ENCODE data around the gene TIMM10B.

The TIMM10B gene

DNA sequence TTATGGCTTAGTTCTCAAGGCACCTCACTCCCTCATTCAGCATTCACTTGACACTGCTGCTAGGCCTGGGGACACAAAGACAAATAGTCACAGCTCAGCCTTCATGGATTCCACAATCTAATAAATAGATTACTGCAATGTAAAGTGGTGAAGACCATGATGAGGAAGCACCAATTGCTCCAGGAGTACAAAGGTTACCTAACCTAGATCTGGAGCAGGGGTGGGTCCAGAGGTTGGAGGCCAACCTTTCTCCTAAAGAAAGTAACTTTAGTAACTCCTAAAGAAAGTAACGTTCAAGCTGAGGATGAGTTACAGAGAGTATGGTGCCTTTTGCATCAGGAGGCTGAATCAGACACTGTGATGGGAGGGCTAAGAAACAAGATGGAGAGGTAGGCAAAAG is 11.7 kb upstream of the TIMM10B start:
- in situ Hi-C loops (cut with MboI; ENCODE audit: low sequenced_read_pairs), result no loop called here

DNA sequence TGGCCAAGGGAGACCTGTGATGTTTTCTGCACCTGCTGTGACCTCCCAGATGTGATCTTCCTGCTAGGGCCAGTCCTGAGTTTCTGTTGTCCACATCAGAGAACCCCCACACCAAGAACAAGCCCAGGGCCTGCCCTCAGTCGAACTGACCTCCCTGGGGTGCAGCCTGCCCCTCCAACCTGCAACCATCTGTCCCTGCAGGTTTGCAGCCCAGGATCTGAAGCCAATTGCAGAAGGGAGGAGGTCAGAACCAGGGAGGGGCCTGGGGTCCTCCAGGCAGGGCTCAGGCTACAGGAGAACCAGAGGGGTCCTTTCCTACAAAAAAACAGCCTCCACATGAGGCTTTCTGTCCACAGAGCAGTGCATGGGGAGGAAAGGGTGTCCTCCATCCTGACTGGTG is 8.4 kb upstream of the TIMM10B start:
- in situ Hi-C loops (cut with MboI; ENCODE audit: low sequenced_read_pairs), result no loop called here

- in situ Hi-C loops (cut with MboI; ENCODE audit: low sequenced_read_pairs), result no loop called here
Measured at GRCh38 chr11:6473451-6474412, 7.6 kb upstream of the TIMM10B start, which contains the start of gene TRIM3. Gene TRIM3, minus strand, starts transcription at chr11:6473941. Its CDS starts 8,246 bp downstream, at chr11:6465695.

DNA sequence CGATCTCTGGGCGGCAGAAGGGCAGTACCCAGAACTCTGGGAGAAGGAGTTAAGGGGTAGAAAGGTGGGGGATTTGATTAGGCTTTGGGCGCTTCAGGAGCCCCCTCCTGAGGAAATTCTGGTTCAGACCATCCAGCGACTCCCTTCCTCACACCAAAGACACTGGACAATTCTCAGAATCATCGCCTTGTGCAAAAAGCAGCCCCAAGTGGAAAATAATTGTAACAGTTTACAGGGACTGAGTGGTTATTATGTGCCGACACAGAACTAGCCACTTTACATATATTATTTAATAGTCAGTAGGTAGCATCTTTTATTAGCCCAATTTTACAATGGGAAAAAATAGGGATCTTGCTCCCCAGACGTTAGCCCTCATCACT is 6.9 kb upstream of the TIMM10B start:
- in situ Hi-C loops (cut with MboI; ENCODE audit: low sequenced_read_pairs), result no loop called here

- in situ Hi-C loops (cut with MboI; ENCODE audit: low sequenced_read_pairs), result no loop called here
Measured at GRCh38 chr11:6474806-6475500, 6.3 kb upstream of the TIMM10B start.

GRCh38 chr11:6475936-6476335 is 5.4 kb upstream of the TIMM10B start:
- in situ Hi-C loops (cut with MboI; ENCODE audit: low sequenced_read_pairs), result no loop called here

DNA sequence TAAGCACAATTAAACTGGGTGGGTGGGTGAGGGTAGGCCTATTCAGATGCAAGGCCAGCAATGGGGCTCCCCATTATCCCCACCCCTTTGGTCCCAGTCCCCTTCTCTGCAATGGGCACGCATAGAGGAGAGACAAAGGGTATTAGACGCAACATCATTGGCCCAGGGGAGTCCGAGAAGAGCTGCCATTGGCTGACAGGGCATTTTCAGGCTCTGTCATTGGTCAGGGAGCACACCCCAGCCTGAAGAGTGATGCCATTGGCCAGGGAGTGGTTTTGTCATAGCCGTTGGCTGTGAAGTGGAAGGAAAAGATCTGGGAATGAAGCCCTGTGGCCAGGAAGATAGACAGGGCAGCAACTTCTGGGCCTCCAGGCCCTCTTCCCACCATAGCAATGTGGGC is 4.7 kb upstream of the TIMM10B start:
- in situ Hi-C loops (cut with MboI; ENCODE audit: low sequenced_read_pairs), result no loop called here

DNA sequence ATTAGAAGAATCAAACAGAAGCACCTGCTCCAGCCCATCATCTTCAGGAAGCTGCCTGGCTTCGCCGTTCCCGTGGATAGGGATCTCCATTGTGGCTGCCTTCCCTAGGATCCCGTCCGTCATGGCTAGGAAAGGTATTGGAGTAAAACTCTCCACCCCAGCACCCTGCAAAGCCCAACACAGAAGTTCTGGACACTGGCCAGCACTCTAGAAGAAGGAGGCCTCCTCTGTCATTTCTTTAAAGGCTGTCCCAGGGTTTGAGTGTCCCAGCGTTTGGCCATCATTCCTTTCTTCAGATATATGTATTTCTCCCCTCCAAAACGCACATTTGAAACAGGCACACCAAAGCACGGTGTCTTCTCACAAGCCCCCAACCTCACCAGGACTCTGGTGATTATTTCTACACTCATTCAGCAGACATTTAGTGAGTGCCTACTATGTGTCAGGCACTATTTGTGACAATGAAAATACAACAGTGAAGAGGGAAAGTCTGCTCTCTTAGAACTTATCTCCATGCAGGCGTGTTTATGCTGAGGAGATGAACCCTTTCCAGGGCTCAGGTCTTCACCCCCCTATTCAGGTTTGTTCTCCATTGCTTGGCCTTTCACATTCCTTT is 894 bp upstream of the TIMM10B start:
- in situ Hi-C loops (cut with MboI; ENCODE audit: low sequenced_read_pairs), result no loop called here

DNA sequence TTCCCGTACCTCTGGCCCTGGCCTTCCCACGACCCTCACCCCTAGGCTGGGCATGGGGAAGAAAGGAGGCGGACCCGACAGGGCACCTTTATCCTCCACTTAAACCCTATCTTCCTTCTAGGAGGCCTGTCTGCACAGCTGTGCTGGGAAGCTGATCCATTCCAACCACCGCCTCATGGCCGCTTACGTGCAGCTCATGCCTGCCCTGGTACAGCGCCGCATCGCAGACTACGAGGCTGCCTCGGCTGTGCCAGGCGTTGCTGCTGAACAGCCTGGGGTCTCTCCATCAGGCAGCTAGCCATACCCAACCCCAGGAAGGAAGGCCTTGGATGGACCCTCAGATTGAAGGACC is 599 bp downstream of the TIMM10B start:
- in situ Hi-C loops (cut with MboI; ENCODE audit: low sequenced_read_pairs), result no loop called here

GRCh38 chr11:6482441-6482840 is 1.1 kb downstream of the TIMM10B start:
- in situ Hi-C loops (cut with MboI; ENCODE audit: low sequenced_read_pairs), result no loop called here

- in situ Hi-C loops (cut with MboI; ENCODE audit: low sequenced_read_pairs), result no loop called here
Measured at GRCh38 chr11:6483015-6483414, 1.7 kb downstream of the TIMM10B start.

DNA sequence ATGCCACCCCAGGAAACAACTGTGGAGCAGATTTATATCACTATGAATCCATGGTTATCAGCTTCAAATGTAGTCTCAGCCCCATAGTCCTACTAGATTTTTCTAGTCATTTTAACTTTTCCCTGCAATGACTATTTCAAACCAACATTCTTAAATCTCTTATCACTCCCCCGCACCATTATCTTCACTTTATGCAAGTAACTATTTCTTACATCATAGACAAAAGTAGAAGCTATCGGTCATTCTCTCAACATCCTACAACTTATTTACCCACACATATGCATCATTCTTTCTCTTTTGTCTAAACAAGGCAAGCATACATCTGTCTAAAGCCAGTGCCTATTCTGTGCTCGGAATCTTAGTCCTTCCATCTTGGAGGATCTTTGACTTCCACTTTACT is 4.4 kb downstream of the TIMM10B start:
- in situ Hi-C loops (cut with MboI; ENCODE audit: low sequenced_read_pairs), result no loop called here

- in situ Hi-C loops (cut with MboI; ENCODE audit: low sequenced_read_pairs), result no loop called here
Measured at GRCh38 chr11:6486256-6486655, 5.0 kb downstream of the TIMM10B start.

DNA sequence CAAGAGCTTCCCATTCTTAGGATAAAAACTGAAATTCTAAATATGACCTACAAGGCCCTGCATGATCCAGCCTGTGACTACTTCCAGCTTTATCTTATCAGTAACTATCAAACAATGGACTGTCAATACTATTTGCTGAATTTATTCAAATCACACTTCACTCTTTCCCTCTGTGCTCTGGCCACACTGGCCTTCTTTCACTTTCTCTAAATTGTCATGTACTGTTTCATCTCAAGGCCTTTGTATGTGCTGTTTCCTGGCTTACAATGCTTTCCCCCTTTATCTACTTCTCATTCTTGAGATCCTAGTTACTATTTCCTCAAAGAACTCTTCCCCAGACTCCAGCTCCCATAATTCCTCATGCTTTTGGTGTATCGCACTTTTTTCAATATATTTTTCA is 5.6 kb downstream of the TIMM10B start:
- in situ Hi-C loops (cut with MboI; ENCODE audit: low sequenced_read_pairs), result no loop called here

DNA sequence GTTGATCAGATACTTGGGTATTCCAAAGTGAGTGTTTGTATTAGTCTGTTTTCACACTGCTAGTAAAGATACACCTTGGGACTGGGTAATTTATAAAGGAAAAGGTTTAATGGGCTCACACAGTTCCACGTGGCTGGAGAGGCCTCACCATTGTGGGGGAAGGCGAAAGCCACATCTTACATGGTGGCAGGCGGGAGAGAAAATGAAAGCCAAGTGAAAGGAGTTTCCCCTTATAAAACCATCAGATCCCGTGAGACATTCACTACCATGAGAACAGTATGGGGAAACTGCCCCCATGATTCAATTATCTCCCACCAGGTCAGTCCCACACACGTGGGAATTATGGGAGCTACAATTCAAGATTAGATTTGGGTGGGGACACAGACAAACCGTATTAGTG is 7.0 kb downstream of the TIMM10B start:
- in situ Hi-C loops (cut with MboI; ENCODE audit: low sequenced_read_pairs), result no loop called here

- in situ Hi-C loops (cut with MboI; ENCODE audit: low sequenced_read_pairs), result no loop called here
Measured at GRCh38 chr11:6488821-6489220, 7.5 kb downstream of the TIMM10B start.

- in situ Hi-C loops (cut with MboI; ENCODE audit: low sequenced_read_pairs), result no loop called here
Measured at GRCh38 chr11:6489306-6489705, 8.0 kb downstream of the TIMM10B start.

- in situ Hi-C loops (cut with MboI; ENCODE audit: low sequenced_read_pairs), result no loop called here
Measured at GRCh38 chr11:6497069-6497839, 16.0 kb downstream of the TIMM10B start, which contains the start of gene DNHD1. Gene DNHD1, plus strand, starts transcription at chr11:6497280. Its CDS starts 936 bp downstream, at chr11:6498216.

DNA sequence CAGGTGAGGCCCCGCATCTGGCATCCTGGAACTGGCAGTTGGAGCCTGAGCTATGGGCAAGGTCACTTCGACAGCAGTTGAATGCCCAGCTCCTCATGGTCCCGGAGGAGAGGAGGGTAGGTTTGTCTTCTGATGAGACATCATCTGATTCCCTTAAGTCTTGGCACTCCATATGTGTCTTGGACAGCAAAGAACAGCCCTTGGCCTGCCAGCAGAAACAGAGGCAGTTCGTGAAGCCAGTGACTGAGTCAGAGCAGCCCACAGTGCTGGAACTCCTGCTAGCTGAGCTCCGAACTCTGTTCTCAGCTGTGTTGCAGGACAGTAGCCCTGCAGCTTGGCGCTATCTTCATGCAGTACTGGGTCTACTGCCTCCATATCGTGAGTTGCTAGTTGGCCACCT is 16.8 kb downstream of the TIMM10B start:
- in situ Hi-C loops (cut with MboI; ENCODE audit: low sequenced_read_pairs), result no loop called here

GRCh38 chr11:6498544-6498943 is 17.2 kb downstream of the TIMM10B start:
- in situ Hi-C loops (cut with MboI; ENCODE audit: low sequenced_read_pairs), result no loop called here

GRCh38 chr11:6502382-6502781 is 21.1 kb downstream of the TIMM10B start:
- in situ Hi-C loops (cut with MboI; ENCODE audit: low sequenced_read_pairs), result no loop called here
